ENCODE measurements around the gene BZW2.

BZW2 gene

GRCh38 chr7:16740996-16741395, 95.0 kb downstream of the BZW2 start:
- no peak overlapping the region for H3K4me3 ChIP-seq (ENCODE audit: control insufficient read depth, low read depth, low read length)
- DNase-seq (ENCODE audit: low read depth) = no peak
- no peak for TF ChIP-seq CTCF (IDR thresholded peaks at IDR 0.05; ENCODE audit: control insufficient read depth, insufficient read depth, low read depth, low read length, missing control alignments)

GRCh38 chr7:16741676-16742075, 95.7 kb downstream of the BZW2 start:
- DNase-seq (ENCODE audit: low read depth) = no peak
- H3K4me3 ChIP-seq (ENCODE audit: control insufficient read depth, low read depth, low read length) = no peak overlapping the region
- no peak for TF ChIP-seq CTCF (IDR thresholded peaks at IDR 0.05; ENCODE audit: control insufficient read depth, insufficient read depth, low read depth, low read length, missing control alignments)

GRCh38 chr7:16742547-16742946, 96.6 kb downstream of the BZW2 start:
- H3K4me3 ChIP-seq (ENCODE audit: control insufficient read depth, low read depth, low read length) = no peak overlapping the region
- DNase-seq (ENCODE audit: low read depth) = no peak
- TF ChIP-seq CTCF (IDR thresholded peaks at IDR 0.05; ENCODE audit: control insufficient read depth, insufficient read depth, low read depth, low read length, missing control alignments) = no peak

- no peak for TF ChIP-seq CTCF (IDR thresholded peaks at IDR 0.05; ENCODE audit: control insufficient read depth, insufficient read depth, low read depth, low read length, missing control alignments)
- no peak for DNase-seq (ENCODE audit: low read depth)
- no peak overlapping the region for H3K4me3 ChIP-seq (ENCODE audit: control insufficient read depth, low read depth, low read length)
These were observed 97.3 kb downstream of the BZW2 start for GRCh38 chr7:16743236-16743635.

- DNase-seq (ENCODE audit: low read depth) = no peak
These were observed 98.7 kb downstream of the BZW2 start for GRCh38 chr7:16744518-16745250.

GRCh38 chr7:16745645-16746044, 99.7 kb downstream of the BZW2 start:
- TF ChIP-seq CTCF (IDR thresholded peaks at IDR 0.05; ENCODE audit: control insufficient read depth, insufficient read depth, low read depth, low read length, missing control alignments) = no peak
- no peak for DNase-seq (ENCODE audit: low read depth)
- no peak overlapping the region for H3K4me3 ChIP-seq (ENCODE audit: control insufficient read depth, low read depth, low read length)

More at GRCh38 chr7:16744518-16745250, 98.7 kb downstream of the BZW2 start:
- no peak for TF ChIP-seq CTCF (IDR thresholded peaks at IDR 0.05; ENCODE audit: control insufficient read depth, insufficient read depth, low read depth, low read length, missing control alignments)
- no peak overlapping the region for H3K4me3 ChIP-seq (ENCODE audit: control insufficient read depth, low read depth, low read length)
